KOPT-K1 (cell line): Measurements from ENCODE around the gene RPAP3.

ENCODE experiments used
- H3K27ac ChIP-seq: fragments of 200-600 bp; sonication (generic); 2 replicates; pipeline ENCODE4 v1.5.1; 2016; ENCODE audit warnings: antibody characterized with exemption, mild to moderate bottlenecking, low read depth, low read length; ENCODE audit not compliant: poor library complexity, severe bottlenecking
- H3K36me3 ChIP-seq: fragments of 200-600 bp; sonication (generic); 2 replicates; pipeline ENCODE4 v1.5.1; 2017; ENCODE audit warnings: antibody characterized with exemption, mild to moderate bottlenecking, low read length, moderate library complexity; ENCODE audit not compliant: insufficient read depth
- H3K9me3 ChIP-seq: fragments of 200-600 bp; sonication (generic); 2 replicates; pipeline ENCODE4 v1.5.1; 2017; ENCODE audit warnings: antibody characterized with exemption, low read length, mild to moderate bottlenecking; ENCODE audit not compliant: insufficient read depth, poor library complexity, severe bottlenecking

The RPAP3 gene

GRCh38 chr12:47735649-47736048 is 29.8 kb upstream of the RPAP3 start:
- H3K27ac ChIP-seq = no peak overlapping the region
- no peaks in the 10 kb centered on the region for H3K9me3 ChIP-seq
- H3K36me3 ChIP-seq = no peaks in the 10 kb centered on the region

- H3K36me3 ChIP-seq = no peaks in the 10 kb centered on the region
- H3K9me3 ChIP-seq = no peaks in the 10 kb centered on the region
- no peak overlapping the region for H3K27ac ChIP-seq
Observed at GRCh38 chr12:47734725-47735480, 29.1 kb upstream of the RPAP3 start.

GRCh38 chr12:47733142-47733541 is 27.3 kb upstream of the RPAP3 start:
- Histone ChIP-seq H3K36me3 (no peaks in the 10 kb centered on the region), H3K27ac (no peak overlapping the region), H3K9me3 (no peaks in the 10 kb centered on the region)

- Histone ChIP-seq H3K36me3 (no peaks in the 10 kb centered on the region), H3K27ac (no peak overlapping the region), H3K9me3 (no peaks in the 10 kb centered on the region)
Observed at GRCh38 chr12:47732504-47732903, 26.7 kb upstream of the RPAP3 start.

- no peak overlapping the region for H3K27ac ChIP-seq
- no peaks in the 10 kb centered on the region for H3K36me3 ChIP-seq
- no peaks in the 10 kb centered on the region for H3K9me3 ChIP-seq
Observed at GRCh38 chr12:47731723-47732122, 25.9 kb upstream of the RPAP3 start.

- Histone ChIP-seq H3K27ac (no peak overlapping the region), H3K9me3 (no peaks in the 10 kb centered on the region)
Observed at GRCh38 chr12:47730341-47730744, 24.5 kb upstream of the RPAP3 start.

GRCh38 chr12:47729233-47729632 is 23.4 kb upstream of the RPAP3 start:
- no peak overlapping the region for H3K27ac ChIP-seq
- no peaks in the 10 kb centered on the region for H3K9me3 ChIP-seq
- H3K36me3 ChIP-seq = no peaks in the 10 kb centered on the region

More at GRCh38 chr12:47730341-47730744, 24.5 kb upstream of the RPAP3 start:
- H3K36me3 ChIP-seq = no peaks in the 10 kb centered on the region

- H3K27ac ChIP-seq = no peak overlapping the region
- no peaks in the 10 kb centered on the region for H3K36me3 ChIP-seq
- no peaks in the 10 kb centered on the region for H3K9me3 ChIP-seq
Observed at GRCh38 chr12:47725893-47726292, 20.1 kb upstream of the RPAP3 start.

- H3K36me3 ChIP-seq = no peaks in the 10 kb centered on the region
- no peaks in the 10 kb centered on the region for H3K9me3 ChIP-seq
- H3K27ac ChIP-seq = no peak within 1 kb of the TSS
Observed at GRCh38 chr12:47725091-47725772, 19.4 kb upstream of the RPAP3 start, which contains the start of gene ENDOU. ENDOU (minus strand) TSS chr12:47725490; CDS start chr12:47725413, 77 bp downstream.

- no peaks in the 10 kb centered on the region for H3K9me3 ChIP-seq
- no peak overlapping the region for H3K27ac ChIP-seq
- H3K36me3 ChIP-seq = no peaks in the 10 kb centered on the region
Observed at GRCh38 chr12:47722941-47723631, 17.3 kb upstream of the RPAP3 start.

GRCh38 chr12:47722136-47722834 is 16.5 kb upstream of the RPAP3 start:
- no peak overlapping the region for H3K27ac ChIP-seq
- no peaks in the 10 kb centered on the region for H3K9me3 ChIP-seq
- H3K36me3 ChIP-seq = no peaks in the 10 kb centered on the region

GRCh38 chr12:47721431-47721973 is 15.7 kb upstream of the RPAP3 start:
- Histone ChIP-seq H3K36me3 (no peaks in the 10 kb centered on the region), H3K9me3 (no peaks in the 10 kb centered on the region), H3K27ac (no peak overlapping the region)

GRCh38 chr12:47718531-47718930 is 12.7 kb upstream of the RPAP3 start:
- H3K9me3 ChIP-seq = no peaks in the 10 kb centered on the region
- no peaks in the 10 kb centered on the region for H3K36me3 ChIP-seq
- no peak overlapping the region for H3K27ac ChIP-seq

GRCh38 chr12:47717443-47718193 is 11.8 kb upstream of the RPAP3 start:
- Histone ChIP-seq H3K36me3 (no peaks in the 10 kb centered on the region), H3K27ac (no peak overlapping the region), H3K9me3 (no peaks in the 10 kb centered on the region)
